ENCODE results near the gene DNPH1. TPM values are rescaled to one million over a fixed set of nuclear protein-coding genes. Genes with fewer than 3 reads are reported as not detected.
A peak's percentile ranks its signal among the peaks of the same experiment; 100 is the strongest.

The DNPH1 gene
- total RNA-seq, 2 experiments from 2014 or later: 59.7 to 59.8 TPM

- Mint-ChIP-seq H3K36me3 (ENCODE audit: low read depth) (no peaks in the 10 kb centered on the region), H3K27me3 (ENCODE audit: low read depth) (peaks cover 11% of the 10 kb centered on the region), H3K4me3 (no peak overlapping the region), H3K4me1 (ENCODE audit: low read depth) (peaks cover 10% of the 10 kb centered on the region), H3K27ac (no peak overlapping the region), H3K9me3 (no peaks in the 10 kb centered on the region)
- intact Hi-C loops (cut with micrococcal nuclease): no loop called here
- CTCF ChIA-PET: no interaction called here
- no peak for DNase-seq
Observed at GRCh38 chr6:43271103-43271815, 42.0 kb upstream of the DNPH1 start.

GRCh38 chr6:43269273-43270007 lies 40.2 kb upstream of the DNPH1 start:
- intact Hi-C loops (cut with micrococcal nuclease): no loop called here
- H3K36me3 Mint-ChIP-seq (ENCODE audit: low read depth): no peaks in the 10 kb centered on the region
- DNase-seq: peak; percentile 57
- H3K4me1 Mint-ChIP-seq (ENCODE audit: low read depth): peaks cover 4% of the 10 kb centered on the region
- no peaks in the 10 kb centered on the region for H3K9me3 Mint-ChIP-seq
- H3K27ac Mint-ChIP-seq: no peak overlapping the region
- CTCF ChIA-PET: interaction anchor here (0.7 to 1.6 kb wide), 2 partner anchors 20 to 127 kb away, joined by 3 to 5 read pairs; no protein-coding TSS in a partner anchor
- peaks cover 6% of the 10 kb centered on the region for H3K27me3 Mint-ChIP-seq (ENCODE audit: low read depth)
- H3K4me3 Mint-ChIP-seq: peak overlapping the region; percentile 37

GRCh38 chr6:43268782-43269272 lies 39.5 kb upstream of the DNPH1 start:
- intact Hi-C loops (cut with micrococcal nuclease): no loop called here
- no peaks in the 10 kb centered on the region for H3K36me3 Mint-ChIP-seq (ENCODE audit: low read depth)
- peaks cover under 1% of the 10 kb centered on the region for H3K27me3 Mint-ChIP-seq (ENCODE audit: low read depth)
- H3K4me1 Mint-ChIP-seq (ENCODE audit: low read depth): peaks cover 4% of the 10 kb centered on the region
- CTCF ChIA-PET: interaction anchor here (0.7 to 1.6 kb wide), 3 partner anchors 21 to 128 kb away, joined by 3 to 5 read pairs (median 3); partner anchors contain the start of gene CRIP3
- H3K9me3 Mint-ChIP-seq: no peaks in the 10 kb centered on the region
- DNase-seq: no peak
- peak overlapping the region; percentile 37 for H3K4me3 Mint-ChIP-seq
- H3K27ac Mint-ChIP-seq: no peak overlapping the region

GRCh38 chr6:43268355-43268700 lies 39.0 kb upstream of the DNPH1 start:
- H3K4me3 Mint-ChIP-seq: no peak overlapping the region
- H3K4me1 Mint-ChIP-seq (ENCODE audit: low read depth): peaks cover 4% of the 10 kb centered on the region
- no peak for DNase-seq
- intact Hi-C loops (cut with micrococcal nuclease): no loop called here
- H3K27ac Mint-ChIP-seq: no peak overlapping the region
- H3K27me3 Mint-ChIP-seq (ENCODE audit: low read depth): no peaks in the 10 kb centered on the region
- no peaks in the 10 kb centered on the region for H3K9me3 Mint-ChIP-seq
- CTCF ChIA-PET: interaction anchor here (0.7 to 1.6 kb wide), 3 partner anchors 21 to 128 kb away, joined by 3 to 5 read pairs (median 3); partner anchors contain the start of gene CRIP3
- H3K36me3 Mint-ChIP-seq (ENCODE audit: low read depth): no peaks in the 10 kb centered on the region

GRCh38 chr6:43267619-43268354 lies 38.5 kb upstream of the DNPH1 start:
- CTCF ChIA-PET: interaction anchor here (1.1 kb wide), 1 partner anchor 41 kb away, joined by 3 read pairs; the partner anchor contains the start of gene CRIP3
- no peak for DNase-seq
- peaks cover 4% of the 10 kb centered on the region for H3K4me1 Mint-ChIP-seq (ENCODE audit: low read depth)
- H3K9me3 Mint-ChIP-seq: no peaks in the 10 kb centered on the region
- no peak overlapping the region for H3K27ac Mint-ChIP-seq
- no peaks in the 10 kb centered on the region for H3K27me3 Mint-ChIP-seq (ENCODE audit: low read depth)
- H3K36me3 Mint-ChIP-seq (ENCODE audit: low read depth): no peaks in the 10 kb centered on the region
- H3K4me3 Mint-ChIP-seq: no peak overlapping the region
- intact Hi-C loops (cut with micrococcal nuclease): no loop called here

GRCh38 chr6:43265564-43265963 lies 36.3 kb upstream of the DNPH1 start:
- CTCF ChIA-PET: interaction anchor here (3.5 kb wide), 1 partner anchor 241 kb away, joined by 22 read pairs; no protein-coding TSS in a partner anchor
- Mint-ChIP-seq H3K9me3 (no peaks in the 10 kb centered on the region), H3K27me3 (ENCODE audit: low read depth) (no peaks in the 10 kb centered on the region), H3K36me3 (ENCODE audit: low read depth) (no peaks in the 10 kb centered on the region), H3K4me1 (ENCODE audit: low read depth) (peaks cover 4% of the 10 kb centered on the region), H3K27ac (no peak overlapping the region), H3K4me3 (no peak overlapping the region)
- intact Hi-C loops (cut with micrococcal nuclease): no loop called here
- no peak for DNase-seq

- no peaks in the 10 kb centered on the region for H3K27me3 Mint-ChIP-seq (ENCODE audit: low read depth)
- DNase-seq: no peak
- no peaks in the 10 kb centered on the region for H3K36me3 Mint-ChIP-seq (ENCODE audit: low read depth)
- CTCF ChIA-PET: interaction anchor here (1.2 to 3.5 kb wide), 3 partner anchors 133 to 241 kb away, joined by 3 to 22 read pairs (median 12); no protein-coding TSS in a partner anchor
- H3K4me3 Mint-ChIP-seq: no peak overlapping the region
- intact Hi-C loops (cut with micrococcal nuclease): no loop called here
- no peaks in the 10 kb centered on the region for H3K9me3 Mint-ChIP-seq
- H3K4me1 Mint-ChIP-seq (ENCODE audit: low read depth): peaks cover 4% of the 10 kb centered on the region
- no peak overlapping the region for H3K27ac Mint-ChIP-seq
Observed at GRCh38 chr6:43264599-43265145, 35.4 kb upstream of the DNPH1 start.

- Mint-ChIP-seq H3K4me3 (no peak overlapping the region), H3K9me3 (no peaks in the 10 kb centered on the region), H3K27ac (no peak overlapping the region), H3K36me3 (ENCODE audit: low read depth) (no peaks in the 10 kb centered on the region), H3K27me3 (ENCODE audit: low read depth) (no peaks in the 10 kb centered on the region), H3K4me1 (ENCODE audit: low read depth) (no peaks in the 10 kb centered on the region)
- peak; percentile 88 for DNase-seq
- intact Hi-C loops (cut with micrococcal nuclease): loop anchor here (1.0 kb wide), 3 partner anchors 71 to 243 kb away; no protein-coding TSS in a partner anchor
- CTCF ChIA-PET: interaction anchor here (0.6 to 3.5 kb wide), 7 partner anchors 135 to 325 kb away, joined by 3 to 22 read pairs (median 4); no protein-coding TSS in a partner anchor
Observed at GRCh38 chr6:43263314-43264178, 34.3 kb upstream of the DNPH1 start.

GRCh38 chr6:43262780-43263313 lies 33.6 kb upstream of the DNPH1 start:
- no peaks in the 10 kb centered on the region for H3K27me3 Mint-ChIP-seq (ENCODE audit: low read depth)
- DNase-seq: no peak
- H3K4me3 Mint-ChIP-seq: no peak overlapping the region
- no peaks in the 10 kb centered on the region for H3K4me1 Mint-ChIP-seq (ENCODE audit: low read depth)
- no peaks in the 10 kb centered on the region for H3K9me3 Mint-ChIP-seq
- no peak overlapping the region for H3K27ac Mint-ChIP-seq
- intact Hi-C loops (cut with micrococcal nuclease): loop anchor here (1.0 kb wide), 3 partner anchors 71 to 243 kb away; no protein-coding TSS in a partner anchor
- CTCF ChIA-PET: interaction anchor here (0.8 to 1.8 kb wide), 3 partner anchors 135 to 244 kb away, joined by 3 to 13 read pairs (median 7); no protein-coding TSS in a partner anchor
- H3K36me3 Mint-ChIP-seq (ENCODE audit: low read depth): no peaks in the 10 kb centered on the region

GRCh38 chr6:43262000-43262779 lies 32.9 kb upstream of the DNPH1 start:
- CTCF ChIA-PET: interaction anchor here (0.7 to 1.8 kb wide), 6 partner anchors 10 to 245 kb away, joined by 3 to 13 read pairs (median 5); no protein-coding TSS in a partner anchor
- Mint-ChIP-seq H3K27ac (no peak overlapping the region), H3K4me1 (ENCODE audit: low read depth) (no peaks in the 10 kb centered on the region), H3K27me3 (ENCODE audit: low read depth) (no peaks in the 10 kb centered on the region), H3K36me3 (ENCODE audit: low read depth) (no peaks in the 10 kb centered on the region), H3K4me3 (no peak overlapping the region), H3K9me3 (no peaks in the 10 kb centered on the region)
- intact Hi-C loops (cut with micrococcal nuclease): no loop called here
- DNase-seq: no peak
